HG03558 (cell line): ENCODE measurements around the gene COL2A1.

Source experiments
- ATAC-seq: cut with Tn5 transposase; IDR thresholded peaks from one replicate; pipeline ENCODE4 v1.9.1; 2021; ENCODE audit warnings: moderate number of reproducible peaks; ENCODE audit not compliant: unreplicated experiment; ENCODE audit errors: extremely low read depth

COL2A1 gene

GRCh38 chr12:47992776-47993175 is 11.5 kb downstream of the COL2A1 start:
- no peak for ATAC-seq

GRCh38 chr12:47991106-47992061 is 12.9 kb downstream of the COL2A1 start:
- ATAC-seq, result no peak

DNA sequence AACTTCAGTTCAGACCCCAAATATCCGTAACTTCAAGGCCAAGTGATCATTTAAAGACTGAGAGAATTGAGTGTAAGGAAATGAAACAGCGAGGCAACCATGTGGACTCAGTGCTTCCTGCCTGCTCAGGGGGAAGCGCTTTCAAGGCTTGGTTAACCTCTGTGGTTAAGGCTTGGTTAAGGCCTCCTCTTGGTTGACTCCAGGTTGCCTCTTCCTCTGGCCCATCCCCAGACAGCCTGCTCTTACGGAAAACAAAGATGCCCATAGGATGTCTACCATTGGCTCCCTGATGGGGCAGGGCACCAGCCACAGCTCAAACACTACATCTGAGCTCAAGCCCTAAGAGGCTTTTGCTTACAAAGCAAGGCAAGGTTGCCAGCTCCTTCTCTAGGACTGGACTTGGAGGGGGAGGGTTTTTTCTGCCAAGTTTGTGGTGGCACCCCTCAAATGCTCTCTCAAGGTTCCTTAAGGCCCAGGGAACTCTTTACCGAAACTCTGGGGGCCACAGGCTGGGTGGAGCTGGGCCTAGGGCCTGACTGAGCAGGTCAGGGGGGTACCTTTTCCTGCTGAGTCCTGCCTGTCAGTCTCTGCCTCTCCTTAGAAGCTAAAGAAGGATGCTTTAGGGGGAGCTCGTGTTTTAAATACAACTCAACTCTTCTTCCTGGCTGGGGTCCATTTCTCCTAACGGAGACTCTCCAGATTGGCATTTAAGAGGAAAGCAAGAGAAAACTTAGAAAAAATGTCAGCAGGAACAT is 13.7 kb downstream of the COL2A1 start:
- ATAC-seq, result peak; percentile 89

DNA sequence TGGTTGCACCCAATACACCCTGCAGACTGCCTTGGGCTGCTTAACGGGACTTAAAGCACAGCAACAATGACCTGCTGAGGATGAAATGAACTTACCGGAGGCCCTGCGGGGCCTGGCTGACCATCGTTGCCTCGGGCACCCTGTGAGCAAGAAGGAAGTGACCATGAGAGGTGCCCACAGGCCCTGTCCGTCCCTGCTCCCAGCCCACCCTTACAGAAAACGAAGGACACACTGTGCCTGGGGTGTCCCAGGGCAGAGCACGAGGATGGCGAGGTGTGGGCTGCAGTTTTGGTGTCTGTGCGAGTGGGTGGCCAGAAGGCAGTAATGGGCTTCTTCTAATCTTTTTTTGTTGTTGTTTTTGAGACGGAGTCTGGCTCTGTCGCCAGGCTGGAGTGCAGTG is 14.6 kb downstream of the COL2A1 start:
- ATAC-seq, result no peak

DNA sequence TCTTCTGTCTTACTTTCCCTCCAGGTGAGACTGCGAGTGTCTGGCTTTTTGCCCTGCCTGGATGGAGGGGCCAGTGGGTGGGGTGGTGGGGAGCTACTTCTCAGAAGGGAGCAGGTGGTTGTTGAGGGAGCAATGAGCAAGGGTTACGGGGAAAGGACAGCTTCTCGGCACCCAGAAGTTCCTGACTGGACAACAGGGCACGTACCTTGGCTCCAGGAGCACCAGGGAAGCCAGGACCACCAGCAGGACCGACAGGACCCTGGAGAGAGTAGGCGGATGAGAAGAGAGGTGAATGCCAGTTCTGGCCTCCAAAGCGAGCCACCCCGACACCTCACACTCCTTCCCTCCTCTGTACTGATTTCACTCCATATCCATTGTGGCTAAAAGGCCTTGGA is 15.3 kb downstream of the COL2A1 start:
- ATAC-seq, result no peak

DNA sequence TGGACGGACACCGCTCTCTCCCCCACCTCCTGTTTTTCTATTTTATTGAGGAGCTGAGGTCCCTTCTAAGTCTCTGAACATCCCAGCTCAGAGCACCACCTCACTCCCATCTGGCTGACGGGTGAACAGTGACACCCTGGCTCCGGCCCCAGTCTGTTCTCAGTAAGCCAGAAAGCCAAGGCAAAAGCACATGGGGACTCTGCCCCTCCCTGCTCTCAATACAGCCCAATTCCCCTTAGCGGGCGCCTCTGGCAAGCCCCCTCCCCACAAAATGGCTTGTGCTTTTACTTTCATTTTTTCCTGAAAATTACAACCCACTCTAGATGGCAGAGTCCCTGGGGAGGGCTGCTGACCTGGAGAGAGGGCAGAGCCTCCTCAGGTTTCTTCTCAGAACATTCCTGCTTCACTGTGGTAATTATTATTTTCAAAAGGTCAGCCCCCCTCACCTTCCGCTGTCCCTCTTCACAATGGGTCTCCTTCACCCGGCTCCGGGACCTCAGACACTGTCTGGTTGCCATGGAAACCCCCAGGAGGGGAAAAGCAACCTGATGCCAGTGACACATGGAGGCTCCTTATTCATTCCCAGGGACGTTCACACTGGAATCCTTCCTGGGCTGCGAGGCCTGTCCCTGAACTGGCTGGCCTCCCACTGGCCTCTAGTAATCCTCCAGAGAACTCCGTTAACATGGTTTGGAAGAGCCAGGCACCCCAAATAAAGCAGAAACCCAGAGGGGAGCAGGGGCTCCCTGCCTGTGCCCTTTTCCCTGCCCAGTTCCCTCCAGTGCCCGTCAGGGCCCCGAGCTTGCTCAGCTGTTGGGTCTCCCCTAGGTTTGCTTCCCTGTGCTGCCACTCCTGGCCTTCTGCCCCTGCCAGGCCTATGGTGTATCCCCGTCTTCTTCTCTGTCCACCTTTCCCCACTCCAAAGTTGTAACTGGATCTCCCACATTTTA is 15.9 kb downstream of the COL2A1 start:
- ATAC-seq, result no peak

GRCh38 chr12:47987411-47988072 is 16.7 kb downstream of the COL2A1 start:
- no peak for ATAC-seq

- no peak for ATAC-seq
Measured at GRCh38 chr12:47986832-47987231, 17.4 kb downstream of the COL2A1 start.

DNA sequence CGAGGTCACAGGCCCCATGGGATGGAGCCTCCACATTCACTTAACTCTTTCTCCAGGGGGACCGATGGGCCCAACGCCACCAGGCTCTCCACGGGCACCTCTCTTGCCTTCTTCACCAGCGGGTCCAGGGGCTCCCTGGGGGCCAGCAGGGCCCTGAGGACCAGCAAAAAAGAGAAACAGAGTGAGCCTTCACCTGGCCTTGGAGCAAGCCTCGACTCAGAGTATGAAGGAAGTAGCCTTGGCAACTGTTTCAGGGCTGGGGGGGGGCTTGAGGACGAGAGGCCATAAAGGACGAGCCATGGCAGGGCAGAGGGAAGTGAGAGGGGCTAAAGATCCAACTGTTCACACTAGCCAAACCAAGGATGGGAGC is 18.0 kb downstream of the COL2A1 start:
- no peak for ATAC-seq

- no peak for ATAC-seq
Measured at GRCh38 chr12:47985596-47986290, 18.5 kb downstream of the COL2A1 start.

GRCh38 chr12:47984331-47984801 is 19.9 kb downstream of the COL2A1 start:
- ATAC-seq, result no peak

GRCh38 chr12:47983541-47984115 is 20.6 kb downstream of the COL2A1 start:
- ATAC-seq, result no peak

DNA sequence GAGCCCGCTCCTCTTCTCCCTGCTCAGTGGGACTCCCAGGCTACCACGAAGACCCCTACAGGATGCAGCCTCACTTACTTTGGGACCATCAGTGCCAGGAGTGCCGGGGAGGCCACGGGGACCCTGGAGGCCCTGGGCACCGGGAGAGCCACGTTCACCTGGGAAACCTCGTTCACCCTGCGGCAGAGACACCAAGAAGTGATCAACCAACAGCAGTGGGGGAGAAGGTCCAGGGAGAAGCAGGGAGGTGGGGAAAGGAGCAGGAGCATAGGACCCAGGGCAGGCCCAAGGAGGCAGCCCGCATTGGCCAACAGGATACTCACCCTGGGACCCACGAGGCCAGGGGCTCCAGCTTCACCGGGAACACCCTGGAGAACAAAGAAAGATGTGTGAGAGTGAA is 21.5 kb downstream of the COL2A1 start:
- ATAC-seq, result no peak

- no peak for ATAC-seq
Measured at GRCh38 chr12:47982311-47982710, 22.0 kb downstream of the COL2A1 start.

DNA sequence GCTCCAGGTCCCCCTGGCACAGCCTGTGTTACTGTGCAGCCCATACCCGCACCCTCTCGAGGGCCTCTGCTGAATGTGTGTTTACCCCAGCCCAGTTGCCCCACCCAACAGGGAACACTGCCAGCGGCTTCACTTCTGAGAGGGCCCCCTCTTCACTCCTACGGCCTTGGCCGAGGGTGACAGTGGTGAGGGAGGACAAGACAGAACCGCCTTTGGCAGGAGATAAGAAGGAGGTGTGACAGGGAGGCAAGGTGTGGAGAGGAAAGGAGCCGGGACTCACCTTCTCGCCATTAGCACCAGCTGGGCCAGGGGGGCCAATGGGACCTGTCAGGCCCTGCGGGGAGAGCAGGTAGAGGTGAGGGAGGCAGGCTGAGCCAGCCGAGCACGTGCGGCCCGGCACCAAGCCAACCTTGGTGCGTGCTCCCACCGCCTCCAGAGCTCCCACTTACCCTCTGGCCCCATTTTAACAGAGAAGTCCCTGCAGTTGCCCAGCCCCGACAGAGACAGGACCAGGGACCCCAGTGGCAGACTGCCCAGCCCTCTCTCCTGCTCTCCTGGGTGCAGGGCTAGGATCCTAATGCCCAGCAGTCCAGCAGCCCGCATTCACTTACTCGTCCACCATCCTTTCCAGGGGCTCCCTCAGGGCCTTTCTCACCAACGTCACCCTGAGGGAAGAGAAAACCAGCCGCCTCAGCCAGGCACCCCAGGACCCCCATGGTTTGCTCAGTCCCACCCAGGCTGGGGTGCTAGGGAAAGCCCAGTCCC is 22.6 kb downstream of the COL2A1 start:
- ATAC-seq, result no peak

DNA sequence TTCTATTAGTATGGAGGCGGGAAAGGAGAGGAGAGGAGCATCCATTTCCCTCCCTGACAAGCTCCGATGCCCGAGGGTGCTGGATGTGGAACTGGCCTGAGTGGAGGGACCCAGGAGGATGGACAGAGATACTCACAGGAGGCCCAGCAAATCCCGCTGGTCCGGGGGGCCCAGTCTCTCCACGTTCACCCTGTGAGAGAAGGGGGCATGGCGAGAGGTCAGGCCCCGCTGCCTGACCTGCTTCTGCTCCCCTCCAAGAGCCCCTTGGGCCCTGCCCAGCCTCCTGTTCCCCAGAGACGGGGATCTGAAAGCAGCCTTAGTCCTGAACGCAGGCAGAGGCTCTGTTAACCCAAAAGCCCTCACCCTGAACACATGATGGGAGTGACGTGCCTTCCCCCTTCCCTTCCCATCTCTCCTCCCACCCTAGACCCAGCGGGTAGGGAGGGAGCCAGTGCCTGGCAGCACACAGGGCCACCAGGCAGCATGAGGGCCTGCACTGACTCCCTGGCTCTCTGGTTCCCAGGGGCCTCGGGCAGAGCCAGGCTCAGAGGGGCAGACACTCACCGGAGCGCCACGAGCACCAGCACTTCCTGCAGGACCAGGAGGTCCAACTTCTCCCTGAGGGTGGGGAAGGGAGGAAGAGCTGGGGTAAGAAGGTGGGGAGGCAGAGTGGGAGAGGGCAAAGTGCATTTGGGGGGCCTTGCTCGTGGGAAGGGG is 23.3 kb downstream of the COL2A1 start:
- ATAC-seq, result no peak

DNA sequence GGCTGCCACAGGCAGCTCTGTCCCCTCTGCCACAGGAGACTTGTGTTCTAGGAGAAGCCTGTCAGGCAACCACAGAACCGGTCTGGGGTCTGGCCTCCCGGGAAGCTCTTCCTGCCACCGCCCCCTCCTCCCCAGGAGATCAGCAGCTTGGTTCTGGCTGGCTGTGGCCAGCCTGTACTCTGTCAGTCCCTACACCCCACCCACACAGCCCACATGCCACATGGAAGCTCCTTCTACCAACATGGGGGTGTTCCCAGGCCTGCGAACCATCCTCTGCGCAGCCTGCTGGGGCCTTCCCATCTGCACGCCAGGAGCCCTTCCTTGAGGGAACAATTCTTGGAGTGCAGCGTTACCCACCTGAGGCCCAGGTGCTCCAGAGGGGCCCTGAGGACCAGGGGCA is 24.1 kb downstream of the COL2A1 start:
- no peak for ATAC-seq
